ENCODE data around the gene SYT11.
"Not testable (repeated sequence)": the region's sequence is repeated elsewhere in the genome, so short reads cannot be mapped to it uniquely, and the experiment has no call there.

The SYT11 gene

GRCh38 chr1:155889566-155889965 lies 30.2 kb downstream of the SYT11 start:
- no peak overlapping the region for H3K4me3 ChIP-seq (ENCODE audit: low read depth, low read length)
- peak; percentile 57 for DNase-seq (ENCODE audit: low read depth)
- no peak for TF ChIP-seq CTCF (conservative IDR thresholded peaks at IDR 0.05; ENCODE audit: low read depth, low read length)

GRCh38 chr1:155890251-155890650 lies 30.9 kb downstream of the SYT11 start:
- TF ChIP-seq CTCF (conservative IDR thresholded peaks at IDR 0.05; ENCODE audit: low read depth, low read length), result no peak
- DNase-seq (ENCODE audit: low read depth), result no peak

GRCh38 chr1:155892796-155893195 lies 33.4 kb downstream of the SYT11 start:
- peak; percentile 82 for DNase-seq (ENCODE audit: low read depth)
- no peak for TF ChIP-seq CTCF (conservative IDR thresholded peaks at IDR 0.05; ENCODE audit: low read depth, low read length)
- no peak overlapping the region for H3K4me3 ChIP-seq (ENCODE audit: low read depth, low read length)

More at GRCh38 chr1:155890251-155890650, 30.9 kb downstream of the SYT11 start:
- no peak overlapping the region for H3K4me3 ChIP-seq (ENCODE audit: low read depth, low read length)

- TF ChIP-seq CTCF (conservative IDR thresholded peaks at IDR 0.05; ENCODE audit: low read depth, low read length), result no peak
- peak; percentile 83 for DNase-seq (ENCODE audit: low read depth)
- H3K4me3 ChIP-seq (ENCODE audit: low read depth, low read length), result no peak overlapping the region
Measured at GRCh38 chr1:155893389-155894142, 34.2 kb downstream of the SYT11 start.

GRCh38 chr1:155895617-155896016 lies 36.2 kb downstream of the SYT11 start:
- DNase-seq (ENCODE audit: low read depth); H3K4me3 ChIP-seq (ENCODE audit: low read depth, low read length): not testable (repeated sequence)

- not testable (repeated sequence) for DNase-seq (ENCODE audit: low read depth); H3K4me3 ChIP-seq (ENCODE audit: low read depth, low read length)
Measured at GRCh38 chr1:155896476-155896875, 37.1 kb downstream of the SYT11 start.

GRCh38 chr1:155897746-155898145 lies 38.4 kb downstream of the SYT11 start:
- H3K4me3 ChIP-seq (ENCODE audit: low read depth, low read length), result no peak overlapping the region
- no peak for TF ChIP-seq CTCF (conservative IDR thresholded peaks at IDR 0.05; ENCODE audit: low read depth, low read length)
- no peak for DNase-seq (ENCODE audit: low read depth)

- H3K4me3 ChIP-seq (ENCODE audit: low read depth, low read length), result no peak overlapping the region
- no peak for TF ChIP-seq CTCF (conservative IDR thresholded peaks at IDR 0.05; ENCODE audit: low read depth, low read length)
- no peak for DNase-seq (ENCODE audit: low read depth)
Measured at GRCh38 chr1:155898888-155899287, 39.5 kb downstream of the SYT11 start.
